ENCODE results near the gene FAM171A2. TPM values are rescaled to one million over a fixed set of nuclear protein-coding genes. Genes with fewer than 3 reads are reported as not detected.

FAM171A2 gene
- total RNA-seq, 1 donor from 2014 or later, result not detected

- intact Hi-C loops (cut with micrococcal nuclease), result loop anchor here (1.0 to 10.0 kb wide), 8 partner anchors 16 to 991 kb away; partner anchors contain the start of genes HROB, MAP3K14, RUNDC3A and TMUB2
These were observed 39.5 kb downstream of the FAM171A2 start for GRCh38 chr17:44324092-44324570.

GRCh38 chr17:44323359-44324091 lies 40.1 kb downstream of the FAM171A2 start:
- intact Hi-C loops (cut with micrococcal nuclease), result loop anchor here (1.0 to 10.0 kb wide), 8 partner anchors 15 to 991 kb away; partner anchors contain the start of genes HROB, MAP3K14, RUNDC3A and TMUB2

GRCh38 chr17:44322236-44322895 lies 41.3 kb downstream of the FAM171A2 start:
- intact Hi-C loops (cut with micrococcal nuclease), result loop anchor here (10.0 kb wide), 1 partner anchor 992 kb away; the partner anchor contains the start of gene MAP3K14

- intact Hi-C loops (cut with micrococcal nuclease), result loop anchor here (10.0 kb wide), 1 partner anchor 993 kb away; the partner anchor contains the start of gene MAP3K14
These were observed 42.2 kb downstream of the FAM171A2 start for GRCh38 chr17:44321246-44322120.

GRCh38 chr17:44320066-44320465 lies 43.6 kb downstream of the FAM171A2 start:
- intact Hi-C loops (cut with micrococcal nuclease), result loop anchor here (10.0 kb wide), 1 partner anchor 995 kb away; the partner anchor contains the start of gene MAP3K14

- intact Hi-C loops (cut with micrococcal nuclease), result no loop called here
These were observed 45.4 kb downstream of the FAM171A2 start for GRCh38 chr17:44318077-44318892.

GRCh38 chr17:44317545-44317944 lies 46.1 kb downstream of the FAM171A2 start:
- intact Hi-C loops (cut with micrococcal nuclease), result no loop called here

GRCh38 chr17:44315760-44316731 lies 47.6 kb downstream of the FAM171A2 start:
- intact Hi-C loops (cut with micrococcal nuclease), result loop anchor here (2.0 kb wide), 1 partner anchor 29 kb away; the partner anchor contains the start of gene GRN

GRCh38 chr17:44314869-44315661 lies 48.6 kb downstream of the FAM171A2 start:
- intact Hi-C loops (cut with micrococcal nuclease), result loop anchor here (2.0 kb wide), 1 partner anchor 30 kb away; the partner anchor contains the start of gene GRN

GRCh38 chr17:44314524-44314868 lies 49.2 kb downstream of the FAM171A2 start:
- intact Hi-C loops (cut with micrococcal nuclease), result loop anchor here (2.0 kb wide), 1 partner anchor 30 kb away; the partner anchor contains the start of gene GRN

GRCh38 chr17:44314031-44314430 lies 49.6 kb downstream of the FAM171A2 start:
- intact Hi-C loops (cut with micrococcal nuclease), result loop anchor here (2.0 kb wide), 1 partner anchor 31 kb away; the partner anchor contains the start of gene GRN

GRCh38 chr17:44312396-44313104 lies 51.1 kb downstream of the FAM171A2 start:
- intact Hi-C loops (cut with micrococcal nuclease), result no loop called here

- intact Hi-C loops (cut with micrococcal nuclease), result no loop called here
These were observed 52.0 kb downstream of the FAM171A2 start for GRCh38 chr17:44311562-44312181.

GRCh38 chr17:44310609-44311376 lies 52.9 kb downstream of the FAM171A2 start:
- intact Hi-C loops (cut with micrococcal nuclease), result no loop called here

GRCh38 chr17:44310188-44310587 lies 53.5 kb downstream of the FAM171A2 start:
- intact Hi-C loops (cut with micrococcal nuclease), result no loop called here

GRCh38 chr17:44309472-44309871 lies 54.2 kb downstream of the FAM171A2 start:
- intact Hi-C loops (cut with micrococcal nuclease), result no loop called here

Data from T-helper 1 cell treated with Interleukin-12 subunit alpha and Interleukin-12 subunit beta and Interleukin-4 antibody, amounts not matched to agents 30 ng/mL and 1 ng/mL, for 36 hours (primary cell).